ENCODE data around the gene VDAC1.

DNA sequence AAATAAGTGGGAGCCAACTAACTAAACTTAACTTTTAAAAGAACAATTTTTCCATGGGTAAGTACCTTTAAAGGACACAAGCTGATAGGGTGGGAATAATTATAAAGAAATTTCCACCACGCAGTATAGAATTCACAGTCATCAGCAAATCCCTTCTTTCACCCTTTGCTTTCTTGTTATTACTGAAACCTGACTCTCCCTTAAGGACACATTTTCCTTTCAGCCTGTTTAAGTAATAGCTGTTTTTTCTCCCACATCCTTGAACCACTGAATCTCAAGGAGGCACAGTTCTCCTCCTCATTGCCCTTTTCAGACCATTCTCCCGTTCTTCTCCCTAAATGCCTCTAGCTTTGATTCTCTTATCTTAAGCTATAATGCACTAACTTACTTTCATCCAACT lies 42.6 kb downstream of the VDAC1 start:
- TF ChIP-seq, protein P1, sequence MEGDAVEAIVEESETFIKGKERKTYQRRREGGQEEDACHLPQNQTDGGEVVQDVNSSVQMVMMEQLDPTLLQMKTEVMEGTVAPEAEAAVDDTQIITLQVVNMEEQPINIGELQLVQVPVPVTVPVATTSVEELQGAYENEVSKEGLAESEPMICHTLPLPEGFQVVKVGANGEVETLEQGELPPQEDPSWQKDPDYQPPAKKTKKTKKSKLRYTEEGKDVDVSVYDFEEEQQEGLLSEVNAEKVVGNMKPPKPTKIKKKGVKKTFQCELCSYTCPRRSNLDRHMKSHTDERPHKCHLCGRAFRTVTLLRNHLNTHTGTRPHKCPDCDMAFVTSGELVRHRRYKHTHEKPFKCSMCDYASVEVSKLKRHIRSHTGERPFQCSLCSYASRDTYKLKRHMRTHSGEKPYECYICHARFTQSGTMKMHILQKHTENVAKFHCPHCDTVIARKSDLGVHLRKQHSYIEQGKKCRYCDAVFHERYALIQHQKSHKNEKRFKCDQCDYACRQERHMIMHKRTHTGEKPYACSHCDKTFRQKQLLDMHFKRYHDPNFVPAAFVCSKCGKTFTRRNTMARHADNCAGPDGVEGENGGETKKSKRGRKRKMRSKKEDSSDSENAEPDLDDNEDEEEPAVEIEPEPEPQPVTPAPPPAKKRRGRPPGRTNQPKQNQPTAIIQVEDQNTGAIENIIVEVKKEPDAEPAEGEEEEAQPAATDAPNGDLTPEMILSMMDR (IDR thresholded peaks at IDR 0.05) = no peak
- TF ChIP-seq POLR2A (IDR thresholded peaks at IDR 0.05) = no peak

All from esophagus squamous epithelium (tissue), 4 donors.